Activated CD4-positive, alpha-beta T cell treated with anti-CD3 and anti-CD28 coated beads, Interleukin-2, amount 50 U/mL, for 4 hours (primary cell): ENCODE measurements around the gene CNTLN.
"Not testable (repeated sequence)": the region's sequence is repeated elsewhere in the genome, so short reads cannot be mapped to it uniquely, and the experiment has no call there.

ENCODE experiments used
- DNase-seq, 2 experiments: peaks; one replicate each; pipeline ENCODE4 v3.0.0-alpha.2; 2020

CNTLN gene

GRCh38 chr9:17521100-17521855 is 386.4 kb downstream of the CNTLN start:
- no peak for DNase-seq

- not testable (repeated sequence) for DNase-seq
Measured at GRCh38 chr9:17526726-17527125, 391.9 kb downstream of the CNTLN start.

GRCh38 chr9:17528859-17529258 is 394.0 kb downstream of the CNTLN start:
- DNase-seq = no peak

- no peak for DNase-seq
Measured at GRCh38 chr9:17531642-17532254, 396.9 kb downstream of the CNTLN start.

GRCh38 chr9:17532461-17532860 is 397.6 kb downstream of the CNTLN start:
- no peak for DNase-seq

GRCh38 chr9:17535176-17535575 is 400.3 kb downstream of the CNTLN start:
- no peak for DNase-seq

- no peak for DNase-seq
Measured at GRCh38 chr9:17536027-17536426, 401.2 kb downstream of the CNTLN start.

GRCh38 chr9:17551023-17551422 is 416.2 kb downstream of the CNTLN start:
- no peak for DNase-seq
